ENCODE measurements around the gene TUBB.
"Not testable (repeated sequence)": the region's sequence is repeated elsewhere in the genome, so short reads cannot be mapped to it uniquely, and the experiment has no call there.

TUBB gene

GRCh38 chr6:30752157-30752927, 32.2 kb downstream of the TUBB start:
- H3K36me3 ChIP-seq (replicated peaks; ENCODE audit: insufficient read depth, low read length), result no peaks in the 10 kb centered on the region
- H3K27ac ChIP-seq (ENCODE audit: low read length), result no peak overlapping the region
- no peak overlapping the region for H3K4me2 ChIP-seq (ENCODE audit: low read depth, low read length)
- H3K9ac ChIP-seq (ENCODE audit: low read length), result no peak overlapping the region
- TF ChIP-seq EZH2 (optimal IDR thresholded peaks at IDR 0.05; ENCODE audit: low read depth, low read length) (no peak), EZH2phosphoT487 (IDR thresholded peaks at IDR 0.05; ENCODE audit: low read length) (no peak)
- TF ChIP-seq, protein P1, sequence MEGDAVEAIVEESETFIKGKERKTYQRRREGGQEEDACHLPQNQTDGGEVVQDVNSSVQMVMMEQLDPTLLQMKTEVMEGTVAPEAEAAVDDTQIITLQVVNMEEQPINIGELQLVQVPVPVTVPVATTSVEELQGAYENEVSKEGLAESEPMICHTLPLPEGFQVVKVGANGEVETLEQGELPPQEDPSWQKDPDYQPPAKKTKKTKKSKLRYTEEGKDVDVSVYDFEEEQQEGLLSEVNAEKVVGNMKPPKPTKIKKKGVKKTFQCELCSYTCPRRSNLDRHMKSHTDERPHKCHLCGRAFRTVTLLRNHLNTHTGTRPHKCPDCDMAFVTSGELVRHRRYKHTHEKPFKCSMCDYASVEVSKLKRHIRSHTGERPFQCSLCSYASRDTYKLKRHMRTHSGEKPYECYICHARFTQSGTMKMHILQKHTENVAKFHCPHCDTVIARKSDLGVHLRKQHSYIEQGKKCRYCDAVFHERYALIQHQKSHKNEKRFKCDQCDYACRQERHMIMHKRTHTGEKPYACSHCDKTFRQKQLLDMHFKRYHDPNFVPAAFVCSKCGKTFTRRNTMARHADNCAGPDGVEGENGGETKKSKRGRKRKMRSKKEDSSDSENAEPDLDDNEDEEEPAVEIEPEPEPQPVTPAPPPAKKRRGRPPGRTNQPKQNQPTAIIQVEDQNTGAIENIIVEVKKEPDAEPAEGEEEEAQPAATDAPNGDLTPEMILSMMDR (IDR thresholded peaks at IDR 0.05; ENCODE audit: low read length), result no peak
- H4K20me1 ChIP-seq (ENCODE audit: insufficient read depth, low read length), result no peaks in the 10 kb centered on the region
- no peaks in the 10 kb centered on the region; the same call in 1 of the 2 replicates for H3K27me3 ChIP-seq (replicated peaks; ENCODE audit: insufficient read depth, low read length)
- H3K4me1 ChIP-seq (ENCODE audit: low read length), result no peaks in the 10 kb centered on the region
- H3K9me3 ChIP-seq (replicated peaks; ENCODE audit: insufficient read depth, low read length), result no peaks in the 10 kb centered on the region
- no peak overlapping the region for H2AFZ ChIP-seq (ENCODE audit: low read length)
- H3K4me3 ChIP-seq (ENCODE audit: low read length), result no peak overlapping the region
- H3K79me2 ChIP-seq (ENCODE audit: low read length), result no peaks in the 10 kb centered on the region
- H3K9me2 ChIP-seq (replicated peaks; ENCODE audit: insufficient read depth, low read length), result no peaks in the 10 kb centered on the region
- DNase-seq, result no peak
- no peaks in the 10 kb centered on the region for H3F3A ChIP-seq (ENCODE audit: insufficient read depth, low read length)

GRCh38 chr6:30754631-30755030, 34.5 kb downstream of the TUBB start:
- H3K4me2 ChIP-seq (ENCODE audit: low read depth, low read length), result no peak overlapping the region
- no peak for DNase-seq
- no peak overlapping the region for H3K9ac ChIP-seq (ENCODE audit: low read length)

DNA sequence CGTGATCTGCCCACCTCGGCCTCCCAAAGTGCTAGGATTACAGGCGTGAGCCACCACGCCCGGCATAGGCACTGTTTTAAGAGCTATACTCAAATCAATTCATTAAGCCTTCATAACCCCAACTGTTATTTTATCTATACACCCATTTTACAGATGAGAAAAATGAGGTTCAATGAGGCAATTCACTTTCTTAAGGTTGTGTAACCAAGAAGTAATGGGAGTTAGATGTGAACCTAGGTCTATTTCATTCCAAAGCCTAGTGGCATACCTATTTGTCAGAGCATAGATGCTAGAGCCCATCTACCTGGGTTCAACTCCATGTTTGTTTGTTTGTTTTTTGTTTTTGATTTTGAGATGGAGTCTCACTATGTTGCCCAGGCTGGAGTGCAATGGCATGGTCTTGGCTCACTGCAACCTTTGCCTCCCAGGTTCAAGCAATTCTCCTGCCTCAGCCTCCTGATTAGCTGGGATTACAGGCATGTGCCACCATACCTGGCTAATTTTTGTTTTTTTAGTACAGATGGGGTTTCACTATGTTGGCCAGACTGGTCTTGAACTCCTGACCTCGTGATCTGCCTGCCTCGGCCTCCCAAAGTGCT, 36.4 kb downstream of the TUBB start:
- H3K9me2 ChIP-seq (replicated peaks; ENCODE audit: insufficient read depth, low read length); H3K4me2 ChIP-seq (ENCODE audit: low read depth, low read length); H3K9me3 ChIP-seq (replicated peaks; ENCODE audit: insufficient read depth, low read length); H4K20me1 ChIP-seq (ENCODE audit: insufficient read depth, low read length); H3K4me3 ChIP-seq (ENCODE audit: low read length); DNase-seq; H3K36me3 ChIP-seq (replicated peaks; ENCODE audit: insufficient read depth, low read length); H3K27me3 ChIP-seq (replicated peaks; ENCODE audit: insufficient read depth, low read length); H3K79me2 ChIP-seq (ENCODE audit: low read length); H3F3A ChIP-seq (ENCODE audit: insufficient read depth, low read length); H3K4me1 ChIP-seq (ENCODE audit: low read length); H2AFZ ChIP-seq (ENCODE audit: low read length); H3K27ac ChIP-seq (ENCODE audit: low read length); H3K9ac ChIP-seq (ENCODE audit: low read length): not testable (repeated sequence)

More at GRCh38 chr6:30754631-30755030, 34.5 kb downstream of the TUBB start:
- Histone ChIP-seq H3K9me2 (replicated peaks; ENCODE audit: insufficient read depth, low read length) (no peaks in the 10 kb centered on the region), H3K9me3 (replicated peaks; ENCODE audit: insufficient read depth, low read length) (no peaks in the 10 kb centered on the region), H3K36me3 (replicated peaks; ENCODE audit: insufficient read depth, low read length) (no peaks in the 10 kb centered on the region), H3K4me1 (ENCODE audit: low read length) (no peaks in the 10 kb centered on the region), H3F3A (ENCODE audit: insufficient read depth, low read length) (no peaks in the 10 kb centered on the region), H2AFZ (ENCODE audit: low read length) (no peak overlapping the region), H3K27ac (ENCODE audit: low read length) (no peak overlapping the region), H3K4me3 (ENCODE audit: low read length) (no peak overlapping the region), H3K79me2 (ENCODE audit: low read length) (no peaks in the 10 kb centered on the region), H3K27me3 (replicated peaks; ENCODE audit: insufficient read depth, low read length) (no peaks in the 10 kb centered on the region; the same call in 1 of the 2 replicates), H4K20me1 (ENCODE audit: insufficient read depth, low read length) (no peaks in the 10 kb centered on the region)
- TF ChIP-seq EZH2 (optimal IDR thresholded peaks at IDR 0.05; ENCODE audit: low read depth, low read length) (no peak), EZH2phosphoT487 (IDR thresholded peaks at IDR 0.05; ENCODE audit: low read length) (no peak)
- TF ChIP-seq, protein P1 (IDR thresholded peaks at IDR 0.05; ENCODE audit: low read length), result no peak
